NOMO-1 treated with DMSO at 0.1 percent for 48 hours (cell line): ENCODE results near the gene GRID1.

Source experiments
- DNase-seq: peaks from one replicate; lab custom pipeline; 2025; ENCODE audit not compliant: unreplicated experiment; lab: John Stamatoyannopoulos, UW

The GRID1 gene

DNA sequence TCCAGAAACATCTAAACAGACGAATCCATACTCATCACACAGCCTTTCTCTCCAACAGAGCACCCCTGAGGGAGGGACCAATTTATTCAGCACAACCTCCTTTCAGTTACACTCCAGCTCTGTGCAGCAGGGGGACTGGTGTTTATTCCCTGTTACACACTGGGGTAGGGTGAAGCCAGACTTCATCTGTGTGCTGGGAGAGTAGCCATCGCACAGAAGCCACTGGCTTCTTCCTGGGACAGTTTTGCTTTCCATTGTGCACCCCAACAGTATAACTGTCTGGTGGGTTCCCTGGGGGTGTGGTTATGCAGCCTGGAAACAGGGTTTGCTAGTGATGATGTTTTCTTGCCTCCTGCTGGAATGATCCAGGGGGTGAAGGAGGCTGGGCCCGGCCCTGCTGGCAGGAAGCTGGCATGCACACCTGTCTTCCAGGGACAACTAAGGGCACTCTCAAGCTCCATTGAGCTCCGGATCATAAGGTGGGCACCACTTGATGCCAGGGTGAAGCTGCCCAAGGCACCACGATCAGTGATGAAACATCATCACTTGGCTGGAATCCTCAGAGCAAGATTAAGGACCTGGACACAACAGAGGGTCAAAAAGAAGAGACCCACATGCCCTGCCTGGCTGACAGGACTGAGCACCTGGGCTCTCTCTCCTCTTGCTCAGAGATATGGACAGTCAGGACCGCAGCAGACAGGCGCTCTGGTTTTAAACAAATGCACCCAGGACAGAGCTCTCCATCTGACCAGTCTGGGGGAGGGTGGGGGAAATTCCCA is 293.2 kb downstream of the GRID1 start:
- no peak for DNase-seq

DNA sequence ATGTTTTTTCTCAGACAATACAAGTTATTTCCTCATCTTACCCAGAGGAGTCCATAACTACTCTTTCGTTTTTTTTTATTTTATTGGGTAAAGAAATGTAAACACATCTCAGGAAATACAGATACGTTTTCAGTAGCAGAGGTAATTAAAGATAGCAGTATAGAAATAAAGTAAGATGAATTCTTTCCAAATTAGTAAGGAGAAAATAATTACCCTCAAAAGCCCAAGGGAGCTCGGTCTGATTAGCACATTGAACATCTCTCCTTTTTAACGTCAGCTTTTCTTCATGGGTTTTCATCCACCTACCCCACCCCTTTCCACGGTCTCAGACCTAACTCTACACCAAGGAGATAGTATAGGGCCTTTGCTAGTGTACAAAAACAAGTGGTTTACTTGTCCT is 294.2 kb downstream of the GRID1 start:
- DNase-seq: no peak

DNA sequence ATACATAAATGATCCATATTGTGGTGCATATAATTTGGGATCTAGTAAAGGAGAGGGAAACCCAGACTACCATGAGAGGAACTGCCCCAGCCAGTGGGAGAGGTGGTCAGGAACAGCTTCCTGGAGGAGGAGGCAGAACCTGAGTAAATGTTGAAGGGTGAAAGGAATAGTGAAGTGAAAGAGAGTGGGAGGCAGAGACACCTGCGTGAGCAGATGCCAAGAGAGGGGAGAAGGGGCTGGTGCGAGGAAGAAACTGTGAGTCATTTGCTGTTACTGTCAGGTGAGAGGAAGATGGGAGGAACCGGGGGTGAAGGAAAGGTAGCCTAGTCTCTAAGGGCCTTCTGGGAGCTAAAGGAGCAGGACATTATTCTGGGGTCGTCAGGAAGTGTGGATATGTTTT is 294.8 kb downstream of the GRID1 start:
- no peak for DNase-seq

DNA sequence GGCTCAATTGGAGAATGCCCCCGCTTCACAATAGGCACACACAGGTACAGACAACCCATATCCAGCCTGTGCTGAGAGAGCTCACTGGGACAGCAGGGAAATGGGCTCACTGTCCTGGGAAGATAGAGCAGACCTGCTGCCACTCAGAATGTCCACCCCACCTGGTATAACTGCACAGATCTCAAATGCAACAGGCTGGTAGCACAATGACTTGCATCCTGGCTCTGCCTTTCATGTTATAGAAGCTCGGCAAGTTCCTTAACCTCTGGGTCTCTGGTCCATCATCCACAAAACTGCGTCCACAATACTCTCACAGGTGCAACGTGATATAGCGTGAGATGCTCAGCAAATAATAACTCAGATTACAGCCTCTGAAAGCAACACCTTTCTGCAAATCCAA is 295.4 kb downstream of the GRID1 start:
- no peak for DNase-seq

DNA sequence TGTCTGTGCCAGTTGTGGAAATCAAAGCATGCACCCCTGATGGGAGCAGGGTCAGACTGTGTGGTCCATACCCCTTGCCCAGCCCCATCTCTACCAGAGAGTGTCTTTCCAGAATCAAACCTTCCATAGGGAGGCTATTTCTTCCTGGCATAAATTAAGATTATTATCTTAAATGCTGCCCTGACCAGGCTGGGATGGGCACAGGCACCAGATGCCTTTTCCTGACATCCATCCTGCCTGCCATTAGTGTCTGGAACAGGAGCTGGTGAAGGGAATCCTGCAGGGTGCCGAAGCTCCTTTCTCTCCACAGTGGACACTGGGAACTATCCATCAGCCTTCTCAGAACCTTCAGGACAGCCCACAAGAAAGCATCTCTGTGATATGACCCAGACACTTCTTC is 296.3 kb downstream of the GRID1 start:
- DNase-seq: no peak

DNA sequence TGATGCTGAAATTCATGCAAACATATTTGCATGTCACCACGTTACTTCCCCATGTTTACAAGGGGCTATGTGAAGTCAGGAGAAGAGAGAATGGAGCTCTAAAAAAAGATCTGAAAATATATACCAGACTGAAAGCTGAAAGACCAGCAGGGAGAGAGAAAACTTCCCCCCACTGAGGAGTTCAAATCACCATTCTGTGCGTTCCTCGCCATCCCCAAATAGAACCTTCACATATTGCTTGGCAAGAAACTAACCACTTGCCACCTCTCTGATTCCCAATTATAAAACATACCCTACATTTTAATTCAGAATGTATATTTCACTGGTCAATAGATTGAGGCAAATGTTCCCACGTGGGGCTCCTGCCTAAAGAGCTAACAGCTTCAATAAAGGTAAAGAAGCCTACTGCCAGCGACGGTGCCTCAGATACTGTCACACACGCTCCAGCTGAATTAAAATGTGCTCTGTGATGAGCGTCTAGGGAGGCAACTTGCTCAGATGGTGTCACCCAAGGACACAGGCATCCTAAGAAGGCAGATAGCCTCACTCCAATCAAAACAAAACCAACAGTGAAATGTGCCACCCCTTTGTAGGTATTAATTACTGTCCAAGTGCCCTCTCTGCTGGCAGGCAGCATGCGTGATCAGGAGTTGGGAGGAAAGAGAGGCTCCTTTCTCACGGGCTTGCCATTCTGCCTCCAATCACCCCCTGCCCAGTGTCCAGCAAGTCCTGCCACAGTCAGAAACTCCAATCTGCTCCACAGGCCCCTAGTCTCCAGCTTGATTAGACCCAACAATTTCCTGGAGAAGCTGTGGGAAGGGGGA is 298.2 kb downstream of the GRID1 start:
- no peak for DNase-seq

DNA sequence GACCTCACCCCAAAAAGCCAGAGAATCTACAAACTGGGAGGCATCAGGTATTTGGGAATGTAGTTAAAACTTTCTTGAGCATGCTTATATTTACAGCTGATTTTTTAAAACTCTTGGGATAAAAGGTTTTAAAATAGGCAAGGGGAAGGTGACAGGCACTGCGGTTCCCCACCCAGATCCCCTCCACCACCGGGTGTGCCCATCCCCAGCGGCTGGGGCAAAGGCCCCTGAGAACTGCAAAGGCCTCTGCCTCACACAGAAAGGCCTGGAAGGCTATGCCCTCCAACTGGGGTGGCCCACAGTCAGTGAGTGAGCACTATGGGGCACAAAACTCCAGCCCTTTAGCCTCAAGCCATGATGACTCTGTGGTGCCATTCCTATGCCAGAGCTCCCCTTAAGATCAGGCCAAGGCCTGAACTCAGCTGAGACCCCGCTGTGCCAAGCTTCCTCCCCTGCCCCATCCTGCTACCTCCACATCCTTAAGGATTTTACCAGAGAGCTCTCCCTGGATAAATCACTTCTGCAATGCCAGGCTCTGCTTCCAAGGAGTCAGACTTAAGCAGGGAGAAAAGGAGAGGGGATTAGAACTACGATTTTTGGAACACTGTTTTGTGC is 299.1 kb downstream of the GRID1 start:
- no peak for DNase-seq

DNA sequence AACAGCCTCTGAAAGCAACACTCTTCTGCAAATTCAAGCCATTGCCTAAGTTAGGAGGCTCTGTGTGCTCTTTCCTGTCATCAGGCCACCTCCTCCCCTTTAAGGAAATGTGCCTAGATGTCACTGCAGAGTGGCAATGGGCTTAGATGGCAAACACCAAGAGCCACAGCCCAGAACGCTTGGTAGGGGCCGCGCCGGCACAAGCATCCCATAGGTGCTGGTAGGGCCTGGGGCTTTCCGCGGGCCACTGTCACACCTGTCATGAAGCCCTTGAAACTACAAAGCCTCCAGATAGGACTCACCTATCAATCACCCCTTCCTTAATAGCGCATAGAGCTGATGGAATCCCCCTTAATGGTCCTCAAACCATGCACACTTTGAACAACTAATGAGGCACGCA is 299.9 kb downstream of the GRID1 start:
- DNase-seq: no peak

DNA sequence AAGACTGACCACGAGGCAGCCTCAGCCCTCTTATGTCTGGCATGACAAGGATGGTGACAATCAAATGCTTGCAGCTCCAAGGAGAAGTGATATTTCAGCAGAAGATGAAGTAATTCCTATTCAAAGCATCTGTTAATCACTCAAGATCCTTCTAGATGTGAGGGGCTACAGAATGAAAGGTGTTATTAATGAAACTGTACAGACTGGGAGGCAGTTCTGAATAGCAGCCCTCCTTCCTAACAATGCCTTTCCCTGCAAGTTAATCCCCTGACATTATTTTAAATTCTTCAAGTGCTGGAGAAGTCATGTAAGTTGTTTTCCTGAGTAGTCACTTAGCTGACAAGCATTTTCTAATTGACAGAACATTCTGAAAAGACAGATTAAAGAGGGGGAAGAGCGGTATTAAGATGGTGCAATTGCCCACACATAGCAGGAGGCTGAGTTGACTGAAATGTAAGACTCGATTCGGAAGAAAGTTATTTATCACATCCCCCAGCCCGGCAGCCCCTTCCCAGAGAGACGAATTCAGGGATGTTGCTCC is 300.8 kb downstream of the GRID1 start:
- no peak for DNase-seq

DNA sequence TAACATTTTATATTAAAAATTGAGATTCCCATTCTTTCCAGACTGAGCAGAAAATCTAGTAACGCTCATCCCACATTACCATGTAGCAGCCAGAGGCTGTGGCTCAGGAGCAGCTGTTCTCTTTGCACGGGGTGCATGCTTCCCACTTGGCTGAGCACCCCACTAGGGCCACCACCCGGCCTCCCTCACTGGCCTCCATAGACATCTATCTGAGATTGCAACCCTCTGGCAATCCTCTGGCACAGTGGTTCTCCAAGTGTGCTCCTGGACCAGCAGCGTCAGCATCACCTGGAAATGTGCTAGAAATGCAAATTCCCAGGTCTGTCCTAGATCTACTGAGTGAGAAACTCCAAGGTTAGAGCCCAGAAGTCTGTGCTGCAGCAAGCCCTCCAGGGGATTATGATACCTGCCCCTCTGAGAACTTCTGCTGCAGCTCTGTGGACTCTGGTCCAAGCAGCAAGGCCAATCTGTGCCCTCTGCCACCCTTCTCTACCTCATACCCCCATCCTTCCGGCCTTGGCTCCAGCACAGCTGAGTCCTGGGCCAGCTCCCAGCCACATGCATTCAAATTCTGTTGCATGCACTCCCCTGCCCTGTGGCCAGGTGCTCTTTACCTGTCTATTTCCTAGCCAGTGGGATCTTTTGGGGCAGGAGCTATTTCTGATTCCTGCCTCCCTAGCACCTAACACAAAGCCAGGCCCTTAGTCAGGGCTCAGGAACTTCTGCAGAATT is 301.5 kb downstream of the GRID1 start:
- DNase-seq: no peak

DNA sequence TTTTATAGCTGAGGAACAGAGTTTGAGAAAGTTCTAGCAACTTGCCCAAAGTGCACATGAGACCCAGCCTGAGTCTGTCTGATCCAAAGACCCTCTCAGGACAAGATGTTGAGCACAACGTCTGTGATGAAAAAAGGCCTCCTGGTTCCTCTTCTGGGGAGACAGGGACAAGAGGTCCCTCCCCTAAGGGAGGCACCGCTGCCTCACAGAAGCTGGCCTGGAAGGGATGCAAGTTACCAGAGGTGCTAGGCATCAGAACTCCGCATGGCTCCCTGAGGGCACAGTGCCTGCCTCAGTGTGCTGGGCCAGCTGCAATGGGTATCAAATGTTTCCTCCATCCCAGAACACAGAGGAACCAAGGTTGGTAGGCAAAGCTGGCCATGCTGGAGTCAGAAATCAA is 302.4 kb downstream of the GRID1 start:
- no peak for DNase-seq

DNA sequence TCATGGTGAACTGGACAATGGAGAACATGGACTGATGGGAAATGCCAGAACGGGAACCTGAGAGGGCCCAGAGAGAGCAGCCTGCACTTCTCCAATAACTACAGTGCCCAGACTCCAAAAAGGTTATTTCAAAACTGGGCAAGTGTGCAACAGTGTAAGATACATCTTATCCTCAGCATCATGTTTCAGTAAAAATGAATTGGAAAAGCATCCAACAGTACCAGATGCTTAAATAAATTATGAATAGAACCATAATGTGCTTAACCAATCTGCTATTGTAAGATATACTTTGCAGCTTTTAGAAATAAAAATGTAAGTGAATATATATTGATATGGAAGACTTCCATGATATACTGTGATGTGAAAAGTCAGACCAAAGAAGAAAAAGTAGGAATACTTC is 303.3 kb downstream of the GRID1 start:
- DNase-seq: no peak

DNA sequence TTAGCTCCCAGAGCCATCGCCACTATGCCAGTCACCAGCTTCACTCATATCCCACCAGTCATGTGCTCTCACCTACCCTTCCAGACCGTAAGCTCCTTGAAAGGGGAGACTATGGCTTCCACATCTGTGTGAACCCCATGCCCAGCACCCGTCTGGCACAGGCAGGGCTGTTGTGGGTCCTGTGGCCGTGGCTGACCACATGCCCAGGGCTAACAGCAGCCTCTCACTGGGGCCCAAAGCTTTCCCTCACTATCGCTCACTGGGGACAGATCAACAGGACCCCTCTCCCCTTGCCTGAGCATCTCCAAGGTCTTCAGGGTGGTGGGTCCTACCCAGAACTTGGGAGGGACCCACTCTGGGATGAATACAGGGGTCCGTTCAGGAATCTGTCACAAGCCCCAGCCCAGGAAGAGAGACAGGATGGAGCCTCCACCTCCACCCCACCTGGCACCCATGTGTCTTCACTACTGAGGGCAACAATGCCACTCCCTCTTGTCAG is 303.9 kb downstream of the GRID1 start:
- no peak for DNase-seq

DNA sequence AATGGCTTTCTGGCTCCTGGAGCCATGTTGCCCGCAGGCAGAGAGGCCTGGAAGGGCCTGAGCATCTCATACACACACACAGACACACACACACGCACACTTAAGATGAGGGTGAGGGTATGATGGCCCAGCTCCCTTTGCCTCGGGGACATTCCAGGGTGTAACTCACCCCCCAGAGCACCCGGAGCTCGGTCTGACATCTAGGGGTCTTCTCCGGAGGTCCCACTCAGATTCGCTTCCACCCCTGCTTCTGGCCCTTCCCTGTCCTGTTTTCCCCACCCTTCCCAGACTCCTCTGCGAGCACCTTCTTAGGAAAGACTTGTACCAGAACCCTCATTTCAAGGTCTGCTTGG is 304.4 kb downstream of the GRID1 start:
- DNase-seq: no peak

DNA sequence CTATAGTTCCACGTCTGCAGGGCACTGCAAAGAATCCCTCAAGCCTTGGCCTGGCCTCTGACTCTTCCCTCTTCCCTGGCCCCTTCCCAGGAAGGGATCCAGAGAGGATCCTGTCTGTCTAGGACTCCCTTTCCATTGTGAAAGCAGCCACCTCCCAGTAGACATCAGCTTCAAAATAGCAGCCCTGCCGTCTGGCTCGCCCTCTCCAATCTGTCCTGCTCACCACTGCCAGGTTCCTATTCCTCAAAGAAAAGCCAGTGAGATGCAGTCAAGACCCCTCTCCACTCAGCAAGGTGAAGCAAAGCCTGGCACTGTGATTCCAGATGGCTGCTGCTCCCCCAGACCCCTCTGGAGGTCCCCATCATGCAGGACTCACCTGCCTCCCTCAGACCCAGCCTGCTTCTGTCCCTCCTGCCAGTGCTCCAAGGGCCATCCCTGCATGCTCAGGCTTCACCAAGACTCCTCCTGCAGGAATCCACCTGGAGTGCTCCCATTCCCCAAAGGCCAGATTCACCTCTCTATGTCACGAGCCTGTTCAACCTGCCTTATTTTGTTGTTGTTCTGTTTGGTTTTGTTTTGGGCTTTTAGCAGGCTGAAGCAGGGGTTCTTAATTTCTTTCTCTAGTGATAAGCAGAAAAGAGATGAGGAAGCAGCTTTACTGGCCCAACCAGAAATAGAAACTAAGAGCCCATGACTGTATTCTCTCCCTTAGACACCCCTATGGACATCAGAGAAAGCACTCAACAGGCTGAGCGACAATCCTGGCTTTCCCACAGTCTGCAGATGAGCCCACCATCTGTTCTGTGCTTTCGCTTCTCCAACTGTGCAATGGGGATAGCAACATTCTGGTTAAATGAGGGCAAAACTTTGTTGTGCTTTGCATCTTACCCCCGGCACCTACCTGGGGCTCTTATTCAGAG is 305.1 kb downstream of the GRID1 start:
- no peak for DNase-seq

DNA sequence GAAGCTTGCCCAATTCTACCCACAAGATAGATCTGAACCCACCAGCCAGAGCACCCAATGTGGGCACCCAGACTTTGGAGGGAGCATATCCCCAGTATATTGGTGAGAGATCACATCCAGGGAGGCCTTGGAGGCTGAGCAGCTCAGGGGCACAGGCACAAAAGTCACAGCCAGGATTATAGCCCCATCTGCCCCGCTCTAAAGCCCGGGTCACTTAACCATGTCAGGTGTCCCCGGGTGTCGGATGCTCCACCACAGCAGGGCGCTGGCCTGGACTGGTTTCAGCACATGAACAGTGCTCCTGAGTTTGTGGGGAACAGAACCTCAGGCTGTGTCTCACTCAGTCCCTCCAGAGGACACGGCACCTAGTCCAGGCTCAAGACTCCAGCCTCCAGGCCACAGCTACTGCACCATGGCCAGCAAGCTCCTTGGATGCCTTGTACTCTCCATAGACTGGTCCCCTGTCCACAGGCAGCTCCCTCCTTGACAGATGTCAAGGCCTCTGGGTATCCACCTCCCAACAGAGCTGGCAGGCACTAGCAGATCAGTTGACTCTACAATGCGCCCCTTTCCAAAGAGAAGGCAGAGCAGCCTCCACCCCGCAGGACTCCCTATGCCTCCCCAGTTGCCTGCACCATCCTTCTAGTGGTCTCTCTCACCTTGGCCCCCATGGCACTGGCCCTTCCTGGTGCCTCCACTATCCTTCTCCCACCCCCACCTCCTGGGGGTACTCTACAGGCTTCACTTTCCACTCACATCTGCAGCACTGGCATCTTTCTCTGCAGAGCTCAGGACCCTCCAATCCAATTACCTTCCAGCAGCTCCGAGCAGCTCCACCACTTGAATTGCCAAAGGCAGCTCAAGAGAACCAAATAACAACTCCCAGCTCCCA is 306.0 kb downstream of the GRID1 start:
- DNase-seq: no peak

DNA sequence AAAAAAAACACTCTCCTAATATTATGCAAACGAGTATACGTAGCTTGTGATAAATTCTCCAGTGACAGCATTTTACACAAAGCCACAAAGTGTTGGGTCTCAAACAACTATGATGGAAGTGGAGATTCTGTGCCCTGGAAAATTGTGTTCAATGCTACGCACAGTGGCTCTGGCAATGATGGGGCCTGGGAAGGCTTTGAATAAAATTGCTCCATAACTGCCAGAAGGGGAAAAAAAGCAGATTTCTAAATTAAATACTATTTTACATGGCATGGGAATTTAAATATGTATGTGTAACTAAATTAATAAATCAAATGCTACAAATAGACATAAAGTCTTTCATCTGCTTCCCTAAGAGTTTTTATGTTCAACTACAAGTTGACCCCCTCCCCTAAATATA is 306.7 kb downstream of the GRID1 start:
- DNase-seq: no peak

DNA sequence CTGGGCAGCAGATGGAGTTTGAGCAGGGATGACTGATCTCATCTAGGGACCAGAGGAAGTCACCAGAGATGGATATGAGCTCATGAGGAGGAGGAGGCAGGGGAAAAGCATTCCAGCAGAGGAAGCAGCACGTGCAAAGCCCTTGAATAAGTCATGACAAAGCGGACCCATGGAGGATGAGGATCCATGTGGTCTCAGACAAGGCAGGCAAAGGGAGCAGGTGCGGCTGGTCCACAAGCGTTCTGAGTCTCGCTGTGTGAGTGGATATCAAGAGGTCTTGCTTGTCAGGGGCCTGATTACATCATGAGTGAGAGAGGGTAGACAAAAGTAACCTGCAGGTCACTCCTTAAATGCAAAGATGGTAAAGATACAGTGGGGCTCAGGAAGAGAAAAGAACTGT is 307.6 kb downstream of the GRID1 start:
- no peak for DNase-seq

DNA sequence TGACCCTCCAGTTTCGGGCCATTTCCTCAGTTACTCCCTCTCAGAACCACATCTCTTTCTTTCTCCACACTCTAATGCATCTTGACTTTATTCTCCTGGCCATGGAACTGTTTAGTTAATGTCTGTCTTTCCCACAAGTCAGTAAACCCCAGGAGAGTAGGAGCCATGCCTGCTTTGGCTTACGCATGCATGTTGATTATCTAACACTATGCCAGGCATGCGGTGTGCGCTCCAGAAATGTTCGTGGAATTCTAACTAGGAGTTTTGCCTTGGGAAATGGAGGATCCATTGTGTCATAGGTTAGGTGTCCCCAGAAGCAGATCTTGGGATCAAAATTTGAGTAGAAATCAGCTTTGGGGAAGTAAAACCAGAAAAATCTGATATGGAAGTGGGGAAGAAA is 308.9 kb downstream of the GRID1 start:
- no peak for DNase-seq
